ENCODE measurements around the gene VSTM5. TPM values are rescaled to one million over a fixed set of nuclear protein-coding genes. Genes with fewer than 3 reads are reported as not detected.

VSTM5 gene
- total and polyA plus RNA-seq, 12 donors = 0.07 to 0.55 (median 0.16) TPM; not detected in 5

DNA sequence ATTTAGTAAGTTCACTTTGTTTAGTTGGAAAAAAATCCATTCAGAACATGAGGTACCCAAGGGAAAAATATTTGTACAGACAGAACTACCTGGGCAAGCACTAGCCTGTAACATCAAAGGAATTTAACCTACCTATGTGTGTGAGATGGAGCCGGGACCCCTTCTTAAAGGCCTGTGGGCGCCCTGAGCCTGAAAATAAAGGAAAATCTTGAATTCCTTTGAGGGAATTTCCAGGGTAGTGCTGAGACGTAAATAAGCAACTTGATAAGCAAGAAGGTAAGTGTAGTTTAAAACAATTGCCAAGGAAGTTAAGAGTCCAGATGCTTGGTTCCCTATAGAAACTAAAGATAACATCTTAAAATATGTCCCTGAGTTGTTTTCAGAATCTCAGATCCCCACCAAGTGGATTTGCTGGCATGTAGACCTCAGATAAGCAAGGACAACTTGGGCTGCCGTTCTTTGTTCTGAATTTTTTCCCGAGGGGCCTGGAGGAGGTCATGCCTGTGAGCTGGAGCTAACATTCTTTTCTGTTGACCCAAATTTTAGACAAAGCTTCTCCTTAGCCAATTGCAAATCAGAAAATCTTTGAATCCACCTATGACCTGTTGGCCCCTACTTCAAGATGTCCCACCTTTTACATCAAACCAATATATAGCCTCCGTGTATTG, 35.3 kb downstream of the VSTM5 start:
- 89 to 92% (median 91%) methylated on average over 6 of the region's 6 CpGs for WGBS, 4 donors
- H3K27ac ChIP-seq = no peak overlapping the region
- H3K4me3 ChIP-seq = no peak overlapping the region
- no peaks in the 10 kb centered on the region for H3K9me3 ChIP-seq (replicated peaks in 1 of 3)
- H3K27me3 ChIP-seq = no peaks in the 10 kb centered on the region
- intact Hi-C loops (cut with DNase I) = no loop called here
- H3K4me1 ChIP-seq (replicated peaks in 1 of 2) = no peaks in the 10 kb centered on the region
- no peak for DNase-seq
- peaks cover 0 to 40% of the 10 kb centered on the region in 2 donors for H3K36me3 ChIP-seq (replicated peaks in 1 of 2)
- TF ChIP-seq, protein P1, sequence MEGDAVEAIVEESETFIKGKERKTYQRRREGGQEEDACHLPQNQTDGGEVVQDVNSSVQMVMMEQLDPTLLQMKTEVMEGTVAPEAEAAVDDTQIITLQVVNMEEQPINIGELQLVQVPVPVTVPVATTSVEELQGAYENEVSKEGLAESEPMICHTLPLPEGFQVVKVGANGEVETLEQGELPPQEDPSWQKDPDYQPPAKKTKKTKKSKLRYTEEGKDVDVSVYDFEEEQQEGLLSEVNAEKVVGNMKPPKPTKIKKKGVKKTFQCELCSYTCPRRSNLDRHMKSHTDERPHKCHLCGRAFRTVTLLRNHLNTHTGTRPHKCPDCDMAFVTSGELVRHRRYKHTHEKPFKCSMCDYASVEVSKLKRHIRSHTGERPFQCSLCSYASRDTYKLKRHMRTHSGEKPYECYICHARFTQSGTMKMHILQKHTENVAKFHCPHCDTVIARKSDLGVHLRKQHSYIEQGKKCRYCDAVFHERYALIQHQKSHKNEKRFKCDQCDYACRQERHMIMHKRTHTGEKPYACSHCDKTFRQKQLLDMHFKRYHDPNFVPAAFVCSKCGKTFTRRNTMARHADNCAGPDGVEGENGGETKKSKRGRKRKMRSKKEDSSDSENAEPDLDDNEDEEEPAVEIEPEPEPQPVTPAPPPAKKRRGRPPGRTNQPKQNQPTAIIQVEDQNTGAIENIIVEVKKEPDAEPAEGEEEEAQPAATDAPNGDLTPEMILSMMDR (IDR thresholded peaks at IDR 0.05) = no peak
- TF ChIP-seq POLR2A (IDR thresholded peaks at IDR 0.05) = no peak

- Histone ChIP-seq H3K4me1 (replicated peaks in 1 of 2) (no peaks in the 10 kb centered on the region), H3K9me3 (replicated peaks in 1 of 3) (no peaks in the 10 kb centered on the region), H3K4me3 (no peak overlapping the region), H3K27ac (no peak overlapping the region), H3K27me3 (no peaks in the 10 kb centered on the region), H3K36me3 (replicated peaks in 1 of 2) (peaks cover 0 to 51% of the 10 kb centered on the region in 2 donors)
- no peak for TF ChIP-seq POLR2A (IDR thresholded peaks at IDR 0.05)
- TF ChIP-seq, protein P1 (IDR thresholded peaks at IDR 0.05) = no peak
- 98 to 99% (median 99%) methylated on average over 5 of the region's 5 CpGs for whole genome bisulfite sequencing, 4 donors
- intact Hi-C loops (cut with DNase I) = no loop called here
- no peak for DNase-seq
These were observed 36.4 kb downstream of the VSTM5 start for GRCh38 chr11:93813974-93814373.

GRCh38 chr11:93807980-93808379, 42.4 kb downstream of the VSTM5 start:
- Histone ChIP-seq H3K4me3 (no peak overlapping the region), H3K27ac (no peak overlapping the region), H3K27me3 (no peaks in the 10 kb centered on the region), H3K36me3 (replicated peaks in 1 of 2) (peaks cover 0 to 60% of the 10 kb centered on the region in 2 donors), H3K4me1 (replicated peaks in 1 of 2) (no peaks in the 10 kb centered on the region), H3K9me3 (replicated peaks in 1 of 3) (no peaks in the 10 kb centered on the region)
- 92 to 97% (median 95%) methylated on average over 3 of the region's 3 CpGs for WGBS, 4 donors
- TF ChIP-seq, protein P1 (IDR thresholded peaks at IDR 0.05) = no peak
- no peak for TF ChIP-seq POLR2A (IDR thresholded peaks at IDR 0.05)
- intact Hi-C loops (cut with DNase I) = loop anchor here in 1 of 2 donors (10.0 kb wide), 1 partner anchor 123 kb away; no protein-coding TSS in a partner anchor
- no peak for DNase-seq

DNA sequence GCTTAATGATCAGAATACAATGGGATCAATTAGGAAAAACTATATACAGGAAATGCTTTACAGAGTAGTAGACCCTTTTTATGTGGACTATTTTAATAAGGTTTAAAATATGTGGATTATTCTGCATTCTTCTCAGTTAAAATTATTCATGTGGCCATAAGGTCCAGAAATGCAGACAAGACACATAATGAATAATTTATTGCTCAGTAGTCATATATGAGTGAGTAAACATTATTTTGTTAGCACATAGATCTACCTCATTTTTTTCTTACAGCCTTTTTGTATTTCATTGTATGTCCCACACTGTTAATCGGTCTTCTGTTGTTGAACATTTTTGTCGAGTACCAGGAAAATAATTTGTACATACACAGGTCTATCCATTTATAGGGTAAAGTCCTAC, 45.5 kb downstream of the VSTM5 start:
- WGBS, 4 donors = 96 to 99% (median 97%) methylated on average over 2 of the region's 2 CpGs
- H3K4me1 ChIP-seq (replicated peaks in 1 of 2) = peaks cover 0 to 10% of the 10 kb centered on the region in 2 donors
- no peak for DNase-seq
- intact Hi-C loops (cut with DNase I) = loop anchor here in 1 of 2 donors (10.0 kb wide), 1 partner anchor 120 kb away; no protein-coding TSS in a partner anchor
- no peaks in the 10 kb centered on the region for H3K27me3 ChIP-seq
- H3K4me3 ChIP-seq = no peak overlapping the region
- H3K36me3 ChIP-seq (replicated peaks in 1 of 2) = peaks cover 0 to 43% of the 10 kb centered on the region in 2 donors
- H3K9me3 ChIP-seq (replicated peaks in 1 of 3) = no peaks in the 10 kb centered on the region
- H3K27ac ChIP-seq = no peak overlapping the region
- TF ChIP-seq, protein P1 (IDR thresholded peaks at IDR 0.05) = no peak
- no peak for TF ChIP-seq POLR2A (IDR thresholded peaks at IDR 0.05)

All from adrenal gland (tissue), 12 donors.